GM12891 (cell line): ENCODE results near the gene KCTD21.

ENCODE experiments used
- DNase-seq: peaks from one replicate; pipeline ENCODE4 v3.0.0; 2011; ENCODE audit warnings: low spot score; ENCODE audit not compliant: insufficient read length
- FAIRE-seq: peaks from 2 replicates; lab custom pipeline; 2011; peaks lifted over from hg19 to GRCh38; lab: Jason Lieb, UNC
- PAX5 ChIP-seq: IDR thresholded peaks from 2 replicates; pipeline ENCODE4 v1.6.1; 2011; ENCODE audit warnings: low read length, moderate library complexity, mild to moderate bottlenecking; ENCODE audit not compliant: insufficient read depth, severe bottlenecking
- POLR2A ChIP-seq: IDR thresholded peaks from 2 replicates; pipeline ENCODE4 v1.6.1; 2011; ENCODE audit warnings: low read depth, low read length, control low read depth
- POLR2AphosphoS5 ChIP-seq: IDR thresholded peaks from 2 replicates; pipeline ENCODE4 v1.6.1; 2011; ENCODE audit warnings: low read depth, low read length, control low read depth
- POU2F2 ChIP-seq: IDR thresholded peaks from 2 replicates; pipeline ENCODE4 v1.6.1; 2011; ENCODE audit warnings: low read depth, mild to moderate bottlenecking, control low read depth, low read length, moderate library complexity
- SPI1 ChIP-seq: IDR thresholded peaks from 2 replicates; pipeline ENCODE4 v1.6.1; 2011; ENCODE audit warnings: low read depth, low read length, control low read depth
- TAF1 ChIP-seq: IDR thresholded peaks from 2 replicates; pipeline ENCODE4 v1.6.1; 2011; ENCODE audit warnings: low read depth, low read length, control low read depth

Gene KCTD21

DNA sequence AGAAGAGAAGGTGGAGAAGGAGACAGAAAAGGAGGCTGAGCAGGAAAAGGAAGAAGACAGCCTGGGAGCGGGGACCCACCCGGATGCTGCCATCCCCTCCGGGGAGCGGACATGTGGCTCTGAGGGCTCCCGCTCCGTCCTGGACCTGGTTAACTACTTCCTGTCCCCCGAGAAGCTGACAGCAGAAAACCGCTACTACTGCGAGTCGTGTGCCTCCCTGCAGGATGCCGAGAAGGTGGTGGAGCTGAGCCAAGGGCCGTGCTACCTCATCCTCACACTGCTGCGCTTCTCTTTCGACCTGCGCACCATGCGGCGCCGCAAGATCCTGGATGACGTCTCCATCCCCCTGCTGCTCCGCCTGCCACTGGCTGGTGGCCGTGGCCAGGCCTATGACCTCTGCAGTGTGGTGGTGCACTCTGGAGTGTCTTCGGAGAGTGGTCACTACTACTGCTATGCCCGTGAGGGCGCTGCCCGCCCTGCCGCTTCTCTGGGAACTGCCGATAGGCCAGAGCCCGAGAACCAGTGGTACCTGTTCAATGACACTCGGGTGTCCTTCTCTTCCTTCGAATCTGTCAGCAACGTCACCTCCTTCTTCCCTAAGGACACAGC, 21.7 kb upstream of the KCTD21 start:
- TF ChIP-seq SPI1 (no peak), POLR2AphosphoS5 (no peak), PAX5 (no peak), POU2F2 (no peak), TAF1 (no peak), POLR2A (no peak)

GRCh38 chr11:78209478-78209877, 21.1 kb upstream of the KCTD21 start:
- no peak for TF ChIP-seq POLR2AphosphoS5
- TF ChIP-seq POU2F2, result no peak
- TF ChIP-seq SPI1, result no peak
- no peak for TF ChIP-seq TAF1
- TF ChIP-seq PAX5, result no peak
- TF ChIP-seq POLR2A, result no peak
- DNase-seq (no peak), FAIRE-seq (no peak)

More for the DNA sequence above, 21.7 kb upstream of the KCTD21 start:
- FAIRE-seq (no peak), DNase-seq (no peak)

- DNase-seq, result no peak
- TF ChIP-seq PAX5, result no peak
- TF ChIP-seq POU2F2, result no peak
- no peak for TF ChIP-seq POLR2A
- TF ChIP-seq SPI1, result no peak
- no peak for TF ChIP-seq POLR2AphosphoS5
- TF ChIP-seq TAF1, result no peak
- no peak for FAIRE-seq
These were observed 20.1 kb upstream of the KCTD21 start for GRCh38 chr11:78208257-78209165.

GRCh38 chr11:78207532-78208256, 19.3 kb upstream of the KCTD21 start:
- no peak for TF ChIP-seq POLR2AphosphoS5
- TF ChIP-seq SPI1, result no peak
- TF ChIP-seq POU2F2, result no peak
- TF ChIP-seq POLR2A, result no peak
- TF ChIP-seq TAF1, result no peak
- TF ChIP-seq PAX5, result no peak
- DNase-seq (no peak), FAIRE-seq (no peak)

DNA sequence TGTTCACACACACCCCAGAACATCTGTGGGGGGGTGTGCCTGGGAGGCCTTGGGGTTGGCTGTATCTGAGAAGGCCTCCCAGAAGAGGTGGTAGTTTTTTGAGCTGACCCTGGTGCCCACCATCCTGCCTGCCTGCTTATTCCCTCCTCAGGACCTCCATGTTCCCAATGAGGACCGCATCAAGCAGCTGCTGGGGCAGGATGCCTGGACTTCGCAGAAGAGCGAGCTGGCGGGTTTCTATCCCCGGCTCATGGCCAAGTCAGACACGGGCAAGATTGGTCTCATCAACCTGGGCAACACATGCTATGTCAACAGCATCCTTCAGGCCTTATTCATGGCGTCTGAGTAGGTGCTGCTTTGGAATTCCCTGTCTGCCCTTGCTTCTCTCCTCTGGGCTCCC, 17.3 kb upstream of the KCTD21 start:
- TF ChIP-seq POLR2AphosphoS5, result no peak
- TF ChIP-seq POU2F2, result no peak
- no peak for TF ChIP-seq POLR2A
- no peak for TF ChIP-seq TAF1
- no peak for TF ChIP-seq SPI1
- TF ChIP-seq PAX5, result no peak
- FAIRE-seq (no peak), DNase-seq (no peak)

- FAIRE-seq (no peak), DNase-seq (no peak)
- TF ChIP-seq POLR2AphosphoS5, result no peak
- TF ChIP-seq TAF1, result no peak
- TF ChIP-seq PAX5, result no peak
- no peak for TF ChIP-seq POU2F2
- no peak for TF ChIP-seq POLR2A
These were observed 16.8 kb upstream of the KCTD21 start for GRCh38 chr11:78205256-78205655.

GRCh38 chr11:78203184-78203583, 14.8 kb upstream of the KCTD21 start:
- TF ChIP-seq SPI1 (no peak), POU2F2 (no peak), POLR2A (no peak), PAX5 (no peak), TAF1 (no peak), POLR2AphosphoS5 (no peak)
- peak; percentile 9 for FAIRE-seq

GRCh38 chr11:78202733-78203167, 14.3 kb upstream of the KCTD21 start:
- FAIRE-seq (peak; percentile 75), DNase-seq (no peak)
- TF ChIP-seq POLR2A (no peak), PAX5 (no peak), TAF1 (no peak), SPI1 (no peak), POU2F2 (no peak), POLR2AphosphoS5 (no peak)

More at GRCh38 chr11:78203184-78203583, 14.8 kb upstream of the KCTD21 start:
- DNase-seq, result no peak

DNA sequence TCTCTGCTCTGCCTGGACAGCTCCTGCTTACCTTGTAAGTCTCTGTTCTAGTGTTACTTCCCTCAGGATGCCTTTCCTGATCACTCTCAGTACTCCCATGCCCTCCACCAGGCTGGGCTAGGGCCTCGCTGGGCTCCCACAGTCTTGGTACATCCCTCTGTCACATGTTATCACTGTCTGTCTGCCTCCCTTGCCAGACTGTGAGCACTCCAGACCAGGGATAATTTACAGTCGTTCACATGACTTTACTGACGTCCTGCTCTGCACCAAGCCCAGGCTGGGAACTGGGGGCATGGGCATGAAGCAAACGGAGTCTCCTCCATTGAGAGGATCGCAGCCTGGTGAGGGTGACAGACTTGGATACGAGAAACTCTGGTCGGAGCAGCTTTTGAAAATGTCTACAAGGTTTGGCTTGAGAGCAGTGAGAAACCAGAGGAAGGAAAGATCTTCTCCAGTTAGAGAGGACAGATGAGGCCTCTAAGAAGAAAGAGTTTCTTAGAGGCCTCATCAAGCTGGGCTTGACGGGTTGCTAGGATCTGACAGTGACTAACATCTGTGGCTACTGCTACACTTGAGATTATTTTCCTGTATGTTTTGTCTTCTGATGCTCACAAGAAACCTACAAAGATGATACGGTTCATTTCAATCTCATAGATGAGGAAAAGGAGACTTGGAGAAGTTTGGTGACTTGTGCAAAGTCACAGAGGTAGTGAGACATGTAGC, 12.8 kb upstream of the KCTD21 start:
- FAIRE-seq (no peak), DNase-seq (no peak)
- TF ChIP-seq POLR2A (no peak), POU2F2 (no peak), PAX5 (no peak), POLR2AphosphoS5 (no peak), TAF1 (no peak), SPI1 (no peak)
